ENCODE results near the gene CFAP74.

DNA sequence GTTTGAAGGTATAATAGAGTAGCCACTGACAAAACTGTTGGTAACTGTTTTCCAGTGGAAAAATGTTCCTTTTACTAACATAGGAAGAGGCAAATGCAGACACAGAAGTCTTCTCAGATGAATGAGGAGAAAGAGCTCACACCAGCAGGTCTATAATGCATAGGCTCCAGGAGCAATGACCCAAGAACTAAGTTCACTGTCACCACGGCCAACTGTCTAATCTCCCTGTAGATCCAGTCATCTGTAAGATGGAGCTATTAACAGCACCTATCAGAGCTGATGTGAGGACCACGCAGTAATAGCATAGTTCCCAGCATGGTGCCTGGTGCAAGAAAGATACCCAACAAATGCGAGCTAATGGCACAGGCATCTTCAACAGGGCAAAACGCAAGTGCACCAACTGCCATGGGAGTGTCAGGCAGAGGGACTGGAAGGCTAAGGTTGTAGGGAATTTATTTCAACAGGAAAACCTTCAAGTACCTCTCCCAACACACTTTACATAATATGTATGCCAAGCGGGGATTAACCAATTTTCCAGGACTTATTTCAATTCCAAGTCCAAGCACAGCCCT, 125.6 kb downstream of the CFAP74 start:
- TF ChIP-seq, protein P1, sequence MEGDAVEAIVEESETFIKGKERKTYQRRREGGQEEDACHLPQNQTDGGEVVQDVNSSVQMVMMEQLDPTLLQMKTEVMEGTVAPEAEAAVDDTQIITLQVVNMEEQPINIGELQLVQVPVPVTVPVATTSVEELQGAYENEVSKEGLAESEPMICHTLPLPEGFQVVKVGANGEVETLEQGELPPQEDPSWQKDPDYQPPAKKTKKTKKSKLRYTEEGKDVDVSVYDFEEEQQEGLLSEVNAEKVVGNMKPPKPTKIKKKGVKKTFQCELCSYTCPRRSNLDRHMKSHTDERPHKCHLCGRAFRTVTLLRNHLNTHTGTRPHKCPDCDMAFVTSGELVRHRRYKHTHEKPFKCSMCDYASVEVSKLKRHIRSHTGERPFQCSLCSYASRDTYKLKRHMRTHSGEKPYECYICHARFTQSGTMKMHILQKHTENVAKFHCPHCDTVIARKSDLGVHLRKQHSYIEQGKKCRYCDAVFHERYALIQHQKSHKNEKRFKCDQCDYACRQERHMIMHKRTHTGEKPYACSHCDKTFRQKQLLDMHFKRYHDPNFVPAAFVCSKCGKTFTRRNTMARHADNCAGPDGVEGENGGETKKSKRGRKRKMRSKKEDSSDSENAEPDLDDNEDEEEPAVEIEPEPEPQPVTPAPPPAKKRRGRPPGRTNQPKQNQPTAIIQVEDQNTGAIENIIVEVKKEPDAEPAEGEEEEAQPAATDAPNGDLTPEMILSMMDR (conservative IDR thresholded peaks at IDR 0.05; ENCODE audit: low read length), result no peak
- TF ChIP-seq EZH2phosphoT487 (IDR thresholded peaks at IDR 0.05; ENCODE audit: borderline replicate concordance), result no peak
